ENCODE data around the gene KCNE4.

The KCNE4 gene

GRCh38 chr2:223051693-223052289 lies at the start of gene KCNE4:
Gene KCNE4, plus strand, starts transcription at chr2:223052190. Its CDS starts 641 bp downstream, at chr2:223052831.
- DNase-seq: no peak

- DNase-seq: no peak
Observed at GRCh38 chr2:223003191-223003590, 48.8 kb upstream of the KCNE4 start.

- DNase-seq: no peak
Observed at GRCh38 chr2:223005496-223005895, 46.5 kb upstream of the KCNE4 start.

GRCh38 chr2:223007531-223007930 lies 44.5 kb upstream of the KCNE4 start:
- no peak for DNase-seq

GRCh38 chr2:223008162-223008561 lies 43.8 kb upstream of the KCNE4 start:
- DNase-seq: no peak

GRCh38 chr2:223008956-223009355 lies 43.0 kb upstream of the KCNE4 start:
- DNase-seq: no peak

- DNase-seq: no peak
Observed at GRCh38 chr2:223010641-223011040, 41.3 kb upstream of the KCNE4 start.

GRCh38 chr2:223012291-223012690 lies 39.7 kb upstream of the KCNE4 start:
- DNase-seq: no peak

- DNase-seq: no peak
Observed at GRCh38 chr2:223019390-223019930, 32.5 kb upstream of the KCNE4 start.

GRCh38 chr2:223019987-223020717 lies 31.8 kb upstream of the KCNE4 start:
- DNase-seq: no peak

- no peak for DNase-seq
Observed at GRCh38 chr2:223020971-223021675, 30.9 kb upstream of the KCNE4 start.

- DNase-seq: peak; percentile 20
Observed at GRCh38 chr2:223026357-223027110, 25.5 kb upstream of the KCNE4 start.

- no peak for DNase-seq
Observed at GRCh38 chr2:223027442-223027841, 24.5 kb upstream of the KCNE4 start.

- DNase-seq: no peak
Observed at GRCh38 chr2:223029287-223029686, 22.7 kb upstream of the KCNE4 start.

GRCh38 chr2:223032187-223033142 lies 19.5 kb upstream of the KCNE4 start:
- DNase-seq: no peak

- no peak for DNase-seq
Observed at GRCh38 chr2:223034221-223034975, 17.6 kb upstream of the KCNE4 start.

GRCh38 chr2:223036790-223037444 lies 15.1 kb upstream of the KCNE4 start:
- DNase-seq: no peak

GRCh38 chr2:223037445-223037800 lies 14.6 kb upstream of the KCNE4 start:
- no peak for DNase-seq

- no peak for DNase-seq
Observed at GRCh38 chr2:223039618-223040017, 12.4 kb upstream of the KCNE4 start.

- DNase-seq: no peak
Observed at GRCh38 chr2:223040527-223040926, 11.5 kb upstream of the KCNE4 start.

Data from NCI-H1436 (cell line).